Stimulated activated CD4-positive, alpha-beta T cell treated with anti-CD3 and anti-CD28 coated beads, Interleukin-4, amount 100 ng/mL, for 1 hour (primary cell): ENCODE results near the gene IQCE.
"Not testable (repeated sequence)": the region's sequence is repeated elsewhere in the genome, so short reads cannot be mapped to it uniquely, and the experiment has no call there.

Experiments used
- DNase-seq: peaks from one replicate; pipeline ENCODE4 v3.0.0-alpha.2; 2020

IQCE gene

DNA sequence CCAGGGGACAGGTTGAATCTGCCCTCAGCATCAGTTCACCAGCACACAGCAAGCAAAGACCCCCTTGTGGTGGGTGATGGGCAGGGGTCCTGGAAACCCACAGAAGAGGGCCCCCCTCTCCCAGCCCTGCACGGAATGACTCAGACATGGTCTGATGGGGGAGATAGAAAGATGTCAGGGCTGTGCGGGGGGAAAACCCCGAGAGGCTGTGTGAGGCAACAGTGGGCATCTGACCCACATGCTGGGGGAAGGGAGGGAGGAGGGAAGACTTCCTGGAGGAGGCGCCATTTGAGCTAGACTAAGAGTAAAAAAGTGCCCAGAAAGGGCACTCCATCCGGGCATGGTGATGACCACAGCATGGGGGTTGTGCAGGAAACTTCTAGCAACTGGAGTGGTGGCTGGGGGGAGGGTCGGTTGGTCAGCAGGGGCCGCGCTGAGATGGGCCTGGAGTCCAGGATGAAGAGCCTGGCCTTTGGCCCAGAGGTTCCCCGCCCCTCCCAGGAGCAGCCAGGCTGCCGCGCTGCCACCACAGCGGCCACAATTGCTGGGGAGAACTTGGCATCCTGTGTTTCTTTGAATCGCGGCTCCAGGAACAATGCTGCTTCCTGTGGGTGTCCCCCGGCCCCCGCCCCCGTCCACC lies 36.7 kb upstream of the IQCE start:
- DNase-seq = peak; percentile 70

DNA sequence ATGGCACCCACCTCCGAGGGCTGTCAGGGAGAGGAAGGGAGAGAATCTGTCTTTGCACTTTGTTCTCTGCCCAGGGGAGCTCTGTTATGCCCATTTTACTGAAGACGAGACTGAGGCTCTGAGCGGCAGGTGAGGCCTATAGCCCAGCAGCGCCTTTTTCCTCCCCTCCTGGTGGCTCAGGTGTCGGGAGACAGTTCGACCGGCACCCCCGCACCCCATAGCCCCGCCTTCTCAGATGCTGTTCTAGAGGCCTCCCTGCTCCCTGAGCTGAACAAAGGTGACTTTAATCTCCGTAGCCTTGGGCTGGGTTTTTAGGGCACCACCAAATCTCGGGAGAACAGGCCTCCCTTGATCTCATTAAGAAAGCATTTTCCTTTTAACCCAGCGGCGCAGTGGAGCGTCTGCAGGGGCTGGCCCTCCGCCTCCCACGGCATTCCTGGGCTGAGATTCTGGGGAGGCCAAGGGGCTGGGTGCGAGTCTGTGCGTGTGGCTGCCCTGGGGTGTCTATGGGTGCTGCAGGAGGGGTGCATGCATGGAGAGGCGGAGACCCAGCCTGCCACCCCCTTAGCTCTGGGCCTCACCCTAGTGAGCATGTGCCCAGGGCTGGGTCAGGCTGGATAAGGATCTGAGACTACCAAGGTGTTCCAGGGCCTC lies 35.9 kb upstream of the IQCE start:
- DNase-seq = no peak

DNA sequence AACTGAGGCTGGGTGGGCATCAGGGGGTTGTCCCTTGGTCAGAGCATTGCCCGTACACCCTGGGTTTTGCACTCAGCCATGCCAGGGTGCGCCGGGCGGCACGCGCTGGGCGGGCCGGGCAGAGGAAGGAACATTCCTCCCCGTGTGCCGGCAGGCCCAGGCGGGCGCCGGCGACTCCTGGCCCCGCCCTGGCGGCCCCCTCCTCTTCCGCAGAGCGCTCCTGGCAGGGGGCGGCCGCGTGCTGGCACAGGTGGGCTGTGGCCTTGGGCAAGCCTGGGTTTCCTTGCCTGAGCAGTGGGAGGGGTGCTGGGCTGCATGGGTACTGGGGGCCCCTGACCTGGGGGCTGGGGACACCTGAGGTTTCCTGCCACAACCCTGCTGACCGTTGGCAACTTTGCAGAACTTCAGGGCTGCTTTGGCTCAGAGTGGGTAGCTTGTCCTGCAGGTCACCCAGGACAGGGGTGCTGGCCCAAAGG lies 35.3 kb upstream of the IQCE start:
- no peak for DNase-seq

DNA sequence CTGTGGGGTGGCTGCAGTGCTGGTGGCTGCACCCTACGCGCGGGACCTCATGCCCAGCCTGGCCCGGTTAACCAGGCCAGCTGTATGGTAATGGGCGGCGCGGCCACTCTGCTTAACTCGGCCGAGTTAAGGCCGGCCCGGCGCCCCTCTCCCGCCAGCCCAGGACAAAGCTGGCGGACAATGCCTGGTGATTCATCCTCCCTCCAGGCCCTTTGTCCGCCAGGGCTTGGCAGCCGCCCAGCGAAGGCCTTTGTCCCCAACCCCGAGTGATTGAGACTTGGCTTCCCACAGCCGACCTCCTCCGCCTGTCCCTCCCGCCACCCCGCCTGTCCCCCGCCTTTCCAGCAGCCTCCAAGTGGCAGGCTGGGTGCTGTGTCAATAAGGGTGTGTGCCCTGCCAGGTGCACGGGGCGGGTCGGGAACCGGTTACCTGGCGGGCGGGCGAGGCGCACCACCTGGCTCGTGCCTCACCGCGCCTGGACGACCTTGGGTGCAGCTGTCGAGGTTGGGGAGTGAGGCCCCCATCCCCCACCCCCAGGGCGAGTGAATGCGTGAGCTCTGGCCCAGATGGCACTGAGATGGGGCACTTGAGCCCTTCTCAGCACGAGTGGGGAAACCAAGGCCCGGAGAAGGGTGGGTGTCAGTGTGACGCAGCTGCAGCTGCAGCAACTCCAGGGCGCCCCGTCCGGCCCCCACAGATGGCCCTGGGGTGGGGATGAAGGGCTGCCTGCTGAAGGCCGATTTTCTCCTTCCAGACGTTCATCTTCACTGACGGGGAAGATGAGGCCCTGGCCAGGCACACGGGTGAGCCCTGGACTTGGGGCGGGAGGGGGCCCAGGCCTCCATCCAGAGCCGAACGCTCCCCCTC lies 34.6 kb upstream of the IQCE start:
- DNase-seq = no peak

DNA sequence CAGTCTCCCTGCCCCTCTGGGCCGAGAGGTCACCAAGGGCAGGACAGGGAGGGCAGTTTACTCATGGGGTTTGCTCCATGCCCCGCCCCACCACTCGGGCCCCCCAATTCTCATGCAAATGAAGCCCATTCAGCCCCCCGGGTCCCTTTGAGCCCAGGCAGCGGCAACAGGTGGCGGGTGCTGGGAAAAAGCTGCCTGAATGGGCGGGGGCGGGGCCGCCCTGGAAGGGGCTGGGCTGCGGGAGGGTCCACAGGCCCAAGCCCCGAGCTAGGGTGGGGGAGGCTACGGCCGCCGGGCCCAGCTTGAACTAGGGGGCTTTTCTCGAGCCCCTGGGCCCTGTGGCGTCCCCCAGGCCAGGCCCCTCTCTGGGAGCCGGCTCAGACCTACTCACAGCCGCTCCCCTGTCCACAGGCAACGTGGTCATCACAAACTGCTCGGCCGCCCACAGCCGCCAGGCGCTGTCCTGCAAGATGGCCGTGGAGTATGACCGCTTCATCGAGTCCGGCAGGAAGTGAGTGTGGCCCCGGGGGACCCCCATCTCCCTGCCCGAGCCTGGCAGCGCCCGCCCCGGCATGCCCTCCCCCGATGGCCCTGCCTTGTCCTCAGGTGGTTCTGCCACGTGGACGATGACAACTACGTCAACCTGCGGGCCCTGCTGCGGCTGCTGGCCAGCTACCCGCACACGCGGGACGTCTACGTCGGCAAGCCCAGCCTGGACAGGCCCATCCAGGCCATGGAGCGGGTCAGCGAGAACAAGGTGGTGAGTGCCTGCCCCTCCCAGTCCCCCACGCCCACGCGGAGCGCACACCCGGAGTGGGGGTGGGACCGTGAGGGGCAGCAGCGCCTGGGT lies 33.7 kb upstream of the IQCE start:
- DNase-seq = no peak

DNA sequence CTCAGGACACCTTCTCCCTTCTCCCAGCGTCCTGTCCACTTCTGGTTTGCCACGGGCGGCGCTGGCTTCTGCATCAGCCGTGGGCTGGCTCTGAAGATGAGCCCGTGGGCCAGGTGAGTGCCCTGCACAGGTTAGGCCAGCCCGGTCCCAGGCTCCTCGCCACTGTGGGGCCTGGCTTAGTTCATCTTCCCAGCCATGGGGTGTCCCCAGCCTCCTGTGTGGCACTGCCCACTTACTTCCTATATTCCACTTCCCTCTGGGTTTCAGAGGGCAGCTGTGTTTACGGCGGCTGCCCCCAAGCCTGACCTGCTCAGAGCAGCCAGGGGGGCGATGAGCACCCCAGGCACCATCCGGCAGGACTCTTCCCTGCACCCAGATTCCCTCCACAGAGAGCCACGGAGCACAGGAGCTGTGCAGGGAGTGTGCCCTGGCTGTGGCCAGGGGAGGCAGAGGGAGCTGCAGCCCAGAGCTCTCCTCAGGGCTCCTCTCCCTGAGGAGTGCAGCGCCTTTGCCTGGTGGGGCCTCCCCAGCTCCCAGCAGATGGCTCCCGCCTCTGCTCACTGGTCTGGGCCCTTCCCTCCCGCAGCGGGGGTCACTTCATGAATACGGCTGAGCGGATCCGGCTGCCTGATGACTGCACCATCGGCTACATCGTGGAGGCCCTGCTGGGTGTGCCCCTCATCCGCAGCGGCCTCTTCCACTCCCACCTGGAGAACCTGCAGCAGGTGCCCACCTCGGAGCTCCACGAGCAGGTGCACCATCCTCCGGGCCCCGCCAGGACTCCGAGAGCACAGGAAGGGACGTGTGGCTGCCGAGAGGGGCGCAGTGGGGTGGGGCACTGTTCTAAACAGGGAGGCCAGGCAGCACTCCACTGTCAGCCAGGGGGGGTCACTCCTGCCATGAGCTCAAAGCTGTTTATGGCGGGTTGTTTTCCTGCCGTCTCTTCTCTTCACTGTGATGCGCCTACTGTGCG lies 32.8 kb upstream of the IQCE start:
- DNase-seq = no peak

DNA sequence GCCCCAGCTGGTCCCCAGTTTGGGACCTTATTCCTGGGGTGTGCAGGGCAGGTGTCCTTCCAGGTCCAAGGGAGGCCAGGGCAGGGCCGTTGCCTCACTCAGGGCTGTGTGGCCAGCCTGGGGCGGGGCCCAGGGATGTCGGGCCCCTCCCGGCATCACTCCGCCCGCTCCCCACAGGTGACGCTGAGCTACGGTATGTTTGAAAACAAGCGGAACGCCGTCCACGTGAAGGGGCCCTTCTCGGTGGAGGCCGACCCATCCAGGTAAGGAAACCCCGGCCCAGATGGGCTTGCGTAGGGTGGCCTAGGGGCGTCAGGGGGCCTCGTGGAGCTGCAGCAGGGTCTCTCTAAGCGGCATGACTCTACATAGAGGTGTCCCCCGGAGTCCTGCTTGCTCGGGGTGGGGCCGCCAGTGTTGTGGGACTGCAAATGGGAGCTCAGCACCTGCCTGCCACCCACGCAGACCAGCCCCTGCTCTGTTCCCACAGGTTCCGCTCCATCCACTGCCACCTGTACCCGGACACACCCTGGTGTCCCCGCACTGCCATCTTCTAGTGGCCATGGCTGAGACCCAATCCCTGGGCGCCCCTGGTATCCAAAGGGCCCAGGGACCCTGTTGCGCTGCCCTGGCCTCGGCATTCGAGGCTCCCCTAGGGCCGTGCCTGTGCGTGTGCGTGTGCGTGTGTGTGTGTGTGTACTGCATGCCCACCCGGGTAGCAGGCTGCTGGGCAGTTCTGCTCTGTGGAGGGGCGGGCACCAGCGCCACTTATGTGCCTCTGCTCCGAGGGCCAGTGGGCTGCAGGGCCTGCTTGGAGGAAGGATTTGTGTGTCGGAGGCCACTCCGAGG lies 31.9 kb upstream of the IQCE start:
- DNase-seq = no peak

DNA sequence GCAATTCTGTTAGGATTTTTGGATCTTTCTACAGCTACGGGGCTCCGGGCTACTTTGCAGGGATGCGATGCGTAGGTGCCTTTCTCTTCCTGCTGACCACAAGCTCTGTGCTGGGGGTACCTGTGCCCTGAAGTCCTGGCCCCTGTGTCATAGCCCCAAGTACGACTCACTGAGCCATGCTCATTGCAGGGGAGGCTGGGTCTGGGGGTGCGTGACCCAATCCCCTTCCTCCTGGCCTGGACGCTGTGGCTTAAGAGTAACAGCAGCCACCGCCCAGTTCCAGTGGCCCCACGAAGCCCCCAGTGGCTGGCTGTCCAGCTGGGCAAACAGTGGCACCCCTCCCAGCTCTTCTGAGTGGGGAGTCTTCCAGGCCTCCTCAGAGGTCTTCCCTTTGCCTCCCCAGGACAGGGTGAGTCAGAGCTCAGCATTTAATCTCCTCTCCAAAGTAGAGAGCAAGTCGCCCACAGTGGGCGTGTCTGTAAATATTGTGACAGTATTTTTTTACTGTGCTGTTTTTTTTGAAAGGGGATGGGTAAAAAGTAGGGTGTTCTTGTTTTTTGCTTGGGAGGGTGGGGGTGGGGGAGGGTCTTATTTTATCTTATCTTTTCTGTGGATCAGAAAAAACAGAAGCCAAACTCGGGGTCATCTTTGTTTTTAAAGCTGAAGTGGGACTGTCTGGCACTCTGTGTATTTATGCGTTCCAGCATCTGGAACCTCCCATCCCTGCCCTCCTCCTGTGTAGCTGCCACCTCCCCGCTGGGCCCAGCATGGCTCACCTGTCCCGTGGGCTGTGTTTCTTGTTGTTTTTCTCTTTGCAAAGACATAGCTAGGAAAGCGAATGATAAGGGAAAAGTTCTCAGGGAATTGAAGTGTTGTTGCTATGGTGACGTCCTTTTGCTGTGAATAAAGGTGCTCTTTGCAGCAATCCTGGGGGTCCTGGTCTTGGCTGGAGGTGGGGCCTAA lies 31.0 kb upstream of the IQCE start:
- DNase-seq = peak; percentile 57

DNA sequence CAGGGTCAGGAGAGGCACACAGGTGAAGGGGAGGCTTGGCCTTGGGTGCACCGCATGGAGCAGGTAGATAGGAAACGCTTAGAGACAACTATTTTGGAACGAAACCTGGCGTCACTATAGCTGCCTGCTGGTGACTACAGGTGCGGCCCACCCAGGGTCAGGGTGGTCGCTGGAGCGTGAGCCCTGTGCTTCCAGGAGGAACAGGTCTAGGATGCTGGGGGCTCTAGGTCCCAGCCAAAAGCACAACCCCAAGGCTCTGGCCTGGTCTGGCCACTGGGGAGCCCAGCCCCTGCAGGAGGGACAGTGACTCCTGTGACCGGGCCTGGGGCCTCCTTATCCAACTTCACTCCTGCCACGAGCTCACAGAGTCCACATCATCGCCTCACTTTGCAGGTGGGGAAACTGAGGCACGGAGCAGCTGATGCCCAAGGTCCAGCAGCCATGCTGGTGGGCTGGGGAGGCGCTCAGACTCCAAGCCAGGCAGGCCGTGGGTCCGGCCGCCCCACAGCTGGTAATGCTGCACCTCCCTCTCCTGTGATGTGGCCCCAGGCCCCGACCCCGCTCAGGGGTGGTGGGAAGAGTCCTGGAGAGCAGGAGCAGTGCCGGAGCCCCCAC lies 30.2 kb upstream of the IQCE start:
- DNase-seq = no peak

DNA sequence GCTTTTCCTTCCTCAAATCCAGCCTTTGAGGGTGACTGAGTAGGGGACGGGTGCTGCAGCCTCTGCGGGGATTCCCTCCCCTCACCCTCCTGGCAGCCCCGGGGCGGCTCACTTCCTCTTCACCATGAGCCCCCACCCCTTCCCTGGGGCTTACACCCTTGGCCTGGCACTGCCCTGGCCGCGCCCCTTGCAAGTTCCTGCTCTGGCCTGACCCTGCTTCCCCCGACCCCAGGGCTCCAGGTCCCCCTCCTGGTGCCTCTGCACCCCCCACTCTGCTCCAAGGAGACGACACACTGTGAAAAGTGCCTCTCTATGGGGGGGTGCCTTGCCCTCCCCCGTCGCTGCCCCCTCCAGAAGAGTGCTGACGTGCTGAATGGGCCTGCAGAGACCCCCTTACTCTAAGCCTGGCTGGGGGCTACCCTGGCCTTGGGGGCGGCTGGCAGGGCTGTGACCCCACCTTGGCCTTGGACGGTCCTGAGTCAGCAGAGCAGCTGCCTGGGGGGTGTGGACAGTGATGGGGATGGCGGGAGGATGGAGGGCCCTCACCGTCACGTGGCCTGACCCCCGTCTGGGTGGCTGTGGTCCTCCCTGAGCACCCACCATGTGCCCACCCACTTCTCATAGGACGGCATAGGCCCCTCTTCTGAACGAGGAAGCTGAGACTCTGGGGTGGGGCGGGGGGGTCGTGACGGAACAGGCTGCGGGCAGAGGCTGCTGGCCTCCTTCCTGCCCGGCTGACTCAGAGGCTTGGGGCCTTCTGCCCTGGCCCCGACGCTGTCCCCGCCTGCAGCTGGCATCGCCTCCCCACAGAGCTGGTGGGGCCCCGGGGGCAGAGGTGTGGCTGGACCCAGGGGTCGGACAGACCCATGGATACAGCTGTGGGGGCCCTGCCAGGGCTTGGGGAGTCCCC lies 29.4 kb upstream of the IQCE start:
- DNase-seq = no peak

DNA sequence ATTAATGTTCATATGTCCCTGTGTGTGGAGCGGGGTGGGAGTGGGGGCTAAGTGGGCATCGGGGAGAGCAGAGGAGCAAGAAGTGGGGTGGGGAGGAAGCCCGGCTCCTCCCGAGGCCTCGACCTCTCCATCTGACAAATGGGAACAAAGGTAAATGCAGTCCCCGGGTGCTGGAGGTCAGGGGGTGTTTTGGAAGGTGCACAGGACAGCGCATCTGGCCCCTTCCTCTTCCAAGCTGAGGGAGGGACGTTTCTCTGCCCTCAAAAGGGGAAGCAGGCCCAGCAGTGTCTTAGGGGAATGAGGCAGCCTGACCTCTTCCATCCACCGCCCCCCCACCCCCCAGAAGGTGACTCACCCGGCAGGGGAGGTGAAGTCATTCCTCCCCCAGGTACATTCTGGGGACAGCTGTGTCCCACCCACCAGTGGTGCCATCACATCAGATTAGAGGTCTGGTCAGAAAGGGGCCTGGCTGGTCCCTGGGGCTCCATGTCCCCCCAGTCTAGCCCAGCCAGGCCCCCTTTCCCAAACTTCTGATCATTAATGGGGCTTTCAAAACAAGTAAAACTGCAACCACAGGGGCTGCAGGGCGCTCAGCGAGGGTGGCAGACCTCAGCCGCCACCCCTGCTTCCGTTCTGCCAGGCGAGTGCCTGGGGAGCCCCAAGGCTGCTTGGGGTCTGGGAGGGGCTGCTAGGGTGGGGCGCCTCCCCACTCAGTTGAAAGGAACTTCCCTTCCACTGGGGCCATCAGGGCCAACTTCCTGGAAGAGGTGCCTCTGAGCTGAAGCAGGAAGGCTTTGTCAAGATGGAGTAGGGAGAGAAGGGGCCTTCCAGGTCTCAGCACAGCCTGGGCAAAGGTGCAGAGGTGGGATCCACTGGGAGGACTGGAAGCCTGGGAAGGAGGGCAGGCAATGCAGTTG lies 28.4 kb upstream of the IQCE start:
- peak; percentile 64 for DNase-seq

DNA sequence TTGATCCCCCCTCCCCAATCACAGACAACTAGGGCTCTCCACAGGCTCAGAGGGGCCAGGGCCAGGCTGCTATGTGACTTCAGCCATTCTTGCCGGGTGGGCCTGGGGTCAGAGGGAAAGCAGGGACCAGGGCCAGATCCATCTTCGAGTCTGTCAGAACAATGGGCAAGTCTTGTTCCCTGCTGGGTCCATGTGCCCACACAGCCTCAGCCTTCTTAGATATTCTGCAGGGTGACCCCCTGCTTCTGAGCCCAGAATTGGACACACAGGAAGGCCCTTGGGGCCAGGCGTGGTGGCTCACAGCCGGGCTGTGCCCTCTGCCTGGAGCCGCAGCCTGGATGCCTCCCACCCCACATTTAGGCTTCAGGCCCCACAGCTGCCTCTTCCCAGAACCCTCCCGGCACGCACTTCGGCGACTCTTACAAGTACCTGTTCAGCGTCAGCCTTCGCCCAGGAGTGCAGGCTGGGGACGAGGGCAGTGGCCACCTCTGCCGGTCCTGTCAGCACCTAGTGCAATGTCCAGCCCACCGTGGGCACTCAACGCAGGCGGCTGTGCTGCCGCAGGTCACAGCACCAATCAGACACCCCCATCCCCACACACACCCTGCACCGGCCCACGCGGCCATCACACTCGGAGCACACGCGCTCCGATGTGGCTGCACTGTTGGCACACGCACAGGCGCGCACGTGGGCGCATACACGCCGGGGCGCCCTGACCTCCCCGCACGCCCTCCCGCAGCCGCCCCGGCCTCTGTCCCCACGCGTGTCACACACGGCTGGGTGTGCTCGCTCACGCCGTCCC lies 27.6 kb upstream of the IQCE start:
- DNase-seq = not testable (repeated sequence)

DNA sequence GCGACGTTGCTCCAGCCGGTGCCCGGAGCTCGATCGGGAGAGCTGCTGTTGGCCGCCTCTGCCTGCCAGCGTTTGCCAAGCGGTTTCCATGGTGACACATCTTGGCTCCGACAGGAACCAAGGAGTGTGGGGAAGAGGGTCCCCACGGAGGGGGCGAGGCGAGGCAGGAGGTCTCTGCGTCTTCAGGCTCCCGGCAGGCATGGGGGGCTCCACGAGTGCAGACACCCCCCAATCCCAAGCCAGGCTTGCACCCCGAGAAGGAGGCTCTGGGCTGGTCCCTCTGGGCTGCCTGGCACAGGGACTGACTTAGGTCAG lies 27.0 kb upstream of the IQCE start:
- not testable (repeated sequence) for DNase-seq

DNA sequence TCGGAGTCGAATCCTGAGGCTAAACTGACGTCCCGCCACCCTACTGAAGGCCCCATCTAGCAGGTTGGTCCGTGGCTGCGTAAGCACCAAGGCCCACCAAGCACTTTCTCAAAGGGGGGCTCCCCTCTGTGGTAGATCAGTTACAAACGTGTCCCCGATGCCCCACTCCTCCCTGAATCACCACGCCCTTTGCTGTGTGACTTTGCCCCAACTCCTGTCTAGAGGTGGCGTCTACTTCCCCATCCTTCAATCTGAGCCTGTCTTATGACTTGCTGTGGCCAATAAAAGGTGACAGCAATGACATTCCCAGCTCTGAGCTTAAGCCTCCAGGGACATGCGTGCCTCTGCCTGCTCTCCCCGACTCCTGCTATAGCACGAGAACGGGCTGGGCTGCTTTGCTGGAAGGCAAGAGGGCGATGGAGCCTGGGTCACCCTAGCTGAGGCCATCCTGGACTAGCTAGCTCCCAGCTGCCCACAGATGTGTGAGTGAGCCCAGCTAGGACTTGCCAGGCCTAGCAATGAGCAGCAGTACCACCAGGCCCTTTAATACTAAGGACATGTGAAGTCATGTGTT lies 26.5 kb upstream of the IQCE start:
- DNase-seq = not testable (repeated sequence)

DNA sequence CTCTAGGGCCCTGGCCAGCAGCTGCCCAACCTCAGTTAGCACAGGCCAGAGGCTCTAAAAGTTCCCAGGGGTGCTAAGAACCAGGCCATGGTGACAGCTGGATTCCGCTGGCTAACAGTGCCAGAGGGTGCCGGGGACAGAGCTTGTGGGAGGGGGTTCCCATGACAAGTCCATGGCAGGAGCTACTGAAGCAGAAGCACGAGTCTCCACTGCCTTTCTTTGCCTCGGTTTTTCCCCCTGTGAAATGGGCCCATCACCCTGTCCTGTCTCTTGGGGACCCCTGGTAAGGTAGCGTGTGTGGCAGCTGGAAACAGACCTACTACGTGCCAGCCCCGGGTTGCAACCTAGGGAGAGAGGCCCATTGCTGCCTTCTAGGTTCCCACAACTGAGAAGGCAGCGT lies 26.0 kb upstream of the IQCE start:
- not testable (repeated sequence) for DNase-seq

DNA sequence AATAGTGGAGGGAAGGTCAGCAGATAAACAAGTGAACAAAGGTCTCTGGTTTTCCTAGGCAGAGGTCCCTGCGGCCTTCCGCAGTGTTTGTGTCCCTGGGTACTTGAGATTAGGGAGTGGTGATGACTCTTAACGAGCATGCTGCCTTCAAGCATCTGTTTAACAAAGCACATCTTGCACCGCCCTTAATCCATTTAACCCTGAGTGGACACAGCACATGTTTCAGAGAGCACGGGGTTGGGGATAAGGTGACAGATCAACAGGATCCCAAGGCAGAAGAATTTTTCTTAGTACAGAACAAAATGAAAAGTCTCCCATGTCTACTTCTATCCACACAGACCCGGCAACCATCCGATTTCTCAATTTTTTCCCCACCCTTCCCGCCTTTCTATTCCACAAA lies 25.2 kb upstream of the IQCE start:
- not testable (repeated sequence) for DNase-seq
